Fibroblast of lung (primary cell): ENCODE measurements around the gene NDUFA11. TPM values are rescaled to one million over a fixed set of nuclear protein-coding genes. Genes with fewer than 3 reads are reported as not detected.

Experiments
- polyA plus RNA-seq, 2 donors: library from polyadenylated mRNA; depleted of rRNA in 1 of 2; stranded (reverse) in 1 of 2; unstranded in 1 of 2; fragments of >200 nt; gene quantifications; 2 replicates each; pipeline ENCODE4 v1.2.1, GENCODE V29; 2011 to 2012; ENCODE audit warnings: missing spikeins in 1 of 2
- total RNA-seq: library from RNA; depleted of rRNA; stranded (reverse); fragments of >200 nt; gene quantifications from 2 replicates; pipeline ENCODE4 v1.2.1, GENCODE V29; 2014

The NDUFA11 gene
- total and polyA plus RNA-seq, 2 donors (not counting 1 experiment from before 2014, with no cell fraction given) = 212 to 271 TPM

Other genes starting within 250 kb of the NDUFA11 start
- 29.3 and 73.5 TPM in 2 replicates for gene MICOS13, start 223.3 kb downstream of the NDUFA11 start, total RNA-seq
- 20.7 and 20.8 TPM in 2 replicates for gene MICOS13, start 223.3 kb downstream of the NDUFA11 start, polyA plus RNA-seq
- gene HSD11B1L, start 222.8 kb downstream of the NDUFA11 start, total RNA-seq = 11.0 and 13.0 TPM in 2 replicates
- 3.1 and 5.1 TPM in 2 replicates for gene HSD11B1L, start 222.8 kb downstream of the NDUFA11 start, polyA plus RNA-seq
- 634 and 864 TPM in 2 replicates for gene RPL36, start 213.5 kb downstream of the NDUFA11 start, total RNA-seq
- gene RPL36, start 213.5 kb downstream of the NDUFA11 start, polyA plus RNA-seq = 341 and 394 TPM in 2 replicates
- gene LONP1, start 183.6 kb downstream of the NDUFA11 start, total RNA-seq = 149 and 172 TPM in 2 replicates
- 29.8 and 37.3 TPM in 2 replicates for gene LONP1, start 183.6 kb downstream of the NDUFA11 start, polyA plus RNA-seq
- not detected in 2 replicates for gene CATSPERD, start 183.2 kb downstream of the NDUFA11 start, total RNA-seq
- not detected in 2 replicates for gene CATSPERD, start 183.2 kb downstream of the NDUFA11 start, polyA plus RNA-seq
- gene PRR22, start 119.0 kb downstream of the NDUFA11 start, total RNA-seq = 0.17 and 0.26 TPM in 2 replicates
- gene PRR22, start 119.0 kb downstream of the NDUFA11 start, polyA plus RNA-seq = 0.15 and 0.23 TPM in 2 replicates
- gene DUS3L, start 112.6 kb downstream of the NDUFA11 start, total RNA-seq = 18.7 and 20.5 TPM in 2 replicates
- 8.8 and 14.4 TPM in 2 replicates for gene DUS3L, start 112.6 kb downstream of the NDUFA11 start, polyA plus RNA-seq
- gene NRTN, start 98.7 kb downstream of the NDUFA11 start, total RNA-seq = 0.50 and 0.51 TPM in 2 replicates
- 0.07 and 0.11 TPM in 2 replicates for gene NRTN, start 98.7 kb downstream of the NDUFA11 start, polyA plus RNA-seq
- not detected in 2 replicates for gene FUT6, start 64.1 kb downstream of the NDUFA11 start, total RNA-seq
- not detected in 2 replicates for gene FUT6, start 64.1 kb downstream of the NDUFA11 start, polyA plus RNA-seq
- gene FUT3, start 52.3 kb downstream of the NDUFA11 start, total RNA-seq = not detected in 2 replicates
- not detected in 2 replicates for gene FUT3, start 52.3 kb downstream of the NDUFA11 start, polyA plus RNA-seq
- gene FUT5, start 33.2 kb downstream of the NDUFA11 start, total RNA-seq = not detected in 2 replicates
- gene FUT5, start 33.2 kb downstream of the NDUFA11 start, polyA plus RNA-seq = not detected in 2 replicates
- 6.4 and 8.3 TPM in 2 replicates for gene VMAC, start 1.1 kb upstream of the NDUFA11 start, total RNA-seq
- gene VMAC, start 1.1 kb upstream of the NDUFA11 start, polyA plus RNA-seq = 1.1 and 1.7 TPM in 2 replicates
- gene CAPS, start 10.5 kb upstream of the NDUFA11 start, total RNA-seq = 2.6 and 7.3 TPM in 2 replicates
- gene CAPS, start 10.5 kb upstream of the NDUFA11 start, polyA plus RNA-seq = 0.77 and 1.6 TPM in 2 replicates
- gene RANBP3, start 74.3 kb upstream of the NDUFA11 start, total RNA-seq = 32.1 and 39.8 TPM in 2 replicates
- gene RANBP3, start 74.3 kb upstream of the NDUFA11 start, polyA plus RNA-seq = 59.4 and 72.9 TPM in 2 replicates
- gene RFX2, start 206.7 kb upstream of the NDUFA11 start, total RNA-seq = 5.9 and 9.6 TPM in 2 replicates
- gene RFX2, start 206.7 kb upstream of the NDUFA11 start, polyA plus RNA-seq = 2.5 and 4.4 TPM in 2 replicates
- not detected in 2 replicates for gene ACSBG2, start 231.9 kb upstream of the NDUFA11 start, total RNA-seq
- not detected in 2 replicates for gene ACSBG2, start 231.9 kb upstream of the NDUFA11 start, polyA plus RNA-seq